Measurements from ENCODE around the gene DHX32.

The DHX32 gene

GRCh38 chr10:125857185-125857760 is 23.8 kb downstream of the DHX32 start:
- ChIA-PET CTCF (interaction anchor here (0.6 kb wide), 1 partner anchor 1390 kb away, joined by 3 read pairs; no protein-coding TSS in a partner anchor), POLR2A (ENCODE audit: low non-redundant PET) (no interaction called here)
- TF ChIP-seq, protein P1, sequence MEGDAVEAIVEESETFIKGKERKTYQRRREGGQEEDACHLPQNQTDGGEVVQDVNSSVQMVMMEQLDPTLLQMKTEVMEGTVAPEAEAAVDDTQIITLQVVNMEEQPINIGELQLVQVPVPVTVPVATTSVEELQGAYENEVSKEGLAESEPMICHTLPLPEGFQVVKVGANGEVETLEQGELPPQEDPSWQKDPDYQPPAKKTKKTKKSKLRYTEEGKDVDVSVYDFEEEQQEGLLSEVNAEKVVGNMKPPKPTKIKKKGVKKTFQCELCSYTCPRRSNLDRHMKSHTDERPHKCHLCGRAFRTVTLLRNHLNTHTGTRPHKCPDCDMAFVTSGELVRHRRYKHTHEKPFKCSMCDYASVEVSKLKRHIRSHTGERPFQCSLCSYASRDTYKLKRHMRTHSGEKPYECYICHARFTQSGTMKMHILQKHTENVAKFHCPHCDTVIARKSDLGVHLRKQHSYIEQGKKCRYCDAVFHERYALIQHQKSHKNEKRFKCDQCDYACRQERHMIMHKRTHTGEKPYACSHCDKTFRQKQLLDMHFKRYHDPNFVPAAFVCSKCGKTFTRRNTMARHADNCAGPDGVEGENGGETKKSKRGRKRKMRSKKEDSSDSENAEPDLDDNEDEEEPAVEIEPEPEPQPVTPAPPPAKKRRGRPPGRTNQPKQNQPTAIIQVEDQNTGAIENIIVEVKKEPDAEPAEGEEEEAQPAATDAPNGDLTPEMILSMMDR (conservative IDR thresholded peaks at IDR 0.05; ENCODE audit: low read depth): no peak
- no peak for DNase-seq (ENCODE audit: low spot score)
- H3K27ac ChIP-seq: no peak overlapping the region

DNA sequence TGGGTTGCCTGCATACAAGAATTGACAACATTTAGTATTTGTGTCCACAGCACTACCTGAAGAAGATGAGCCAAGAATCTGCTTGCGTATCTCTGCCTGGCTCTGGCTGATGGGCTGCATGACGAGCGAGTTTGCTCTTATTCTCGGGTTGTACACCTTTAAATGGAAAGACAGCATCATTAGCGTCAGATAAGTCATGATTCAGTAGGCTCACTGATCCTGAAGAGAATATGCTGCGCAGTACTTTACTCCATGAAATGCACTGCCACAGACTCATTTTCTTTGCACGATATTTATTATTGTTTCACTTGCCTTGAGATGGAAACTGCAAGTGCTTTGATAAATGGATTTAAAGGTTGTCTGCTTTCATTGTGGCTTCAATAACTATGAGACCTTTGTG is 28.6 kb downstream of the DHX32 start:
- H3K27ac ChIP-seq: no peak overlapping the region
- ChIA-PET CTCF (no interaction called here), POLR2A (ENCODE audit: low non-redundant PET) (no interaction called here)
- DNase-seq (ENCODE audit: low spot score): no peak
- TF ChIP-seq, protein P1 (conservative IDR thresholded peaks at IDR 0.05; ENCODE audit: low read depth): no peak

- no peak for DNase-seq (ENCODE audit: low spot score)
- ChIA-PET POLR2A (ENCODE audit: low non-redundant PET) (interaction anchor here (0.7 kb wide), 1 partner anchor 28 kb away, joined by 9 read pairs; the partner anchor contains the start of gene UROS), CTCF (no interaction called here)
- no peak overlapping the region for H3K27ac ChIP-seq
- TF ChIP-seq, protein P1 (conservative IDR thresholded peaks at IDR 0.05; ENCODE audit: low read depth): no peak
Measured at GRCh38 chr10:125850766-125851731, 30.0 kb downstream of the DHX32 start.

DNA sequence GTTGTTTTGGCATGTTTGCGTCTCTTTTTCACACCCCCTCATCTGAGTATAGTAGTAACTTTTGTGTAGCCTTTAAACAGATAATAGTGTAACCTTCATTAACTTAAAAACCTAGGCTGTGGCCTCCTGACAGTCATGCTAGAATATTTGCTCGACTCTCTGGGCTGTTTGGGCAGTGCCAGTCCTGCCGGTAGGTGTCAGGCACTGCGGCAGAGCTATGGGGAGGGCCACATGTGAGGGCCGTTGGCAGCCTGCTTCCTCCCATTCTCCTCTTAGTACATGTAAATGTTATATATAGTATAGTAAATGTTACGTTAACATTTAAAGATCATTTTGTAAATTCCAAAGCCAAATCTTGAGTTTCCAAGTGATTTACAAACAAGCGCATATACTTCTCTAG is 31.6 kb downstream of the DHX32 start:
- ChIA-PET CTCF (no interaction called here), POLR2A (ENCODE audit: low non-redundant PET) (no interaction called here)
- no peak for DNase-seq (ENCODE audit: low spot score)
- no peak overlapping the region for H3K27ac ChIP-seq
- TF ChIP-seq, protein P1 (conservative IDR thresholded peaks at IDR 0.05; ENCODE audit: low read depth): no peak

GRCh38 chr10:125848857-125849256 is 32.2 kb downstream of the DHX32 start:
- ChIA-PET CTCF (no interaction called here), POLR2A (ENCODE audit: low non-redundant PET) (no interaction called here)
- no peak for DNase-seq (ENCODE audit: low spot score)
- TF ChIP-seq, protein P1 (conservative IDR thresholded peaks at IDR 0.05; ENCODE audit: low read depth): no peak
- H3K27ac ChIP-seq: no peak overlapping the region

DNA sequence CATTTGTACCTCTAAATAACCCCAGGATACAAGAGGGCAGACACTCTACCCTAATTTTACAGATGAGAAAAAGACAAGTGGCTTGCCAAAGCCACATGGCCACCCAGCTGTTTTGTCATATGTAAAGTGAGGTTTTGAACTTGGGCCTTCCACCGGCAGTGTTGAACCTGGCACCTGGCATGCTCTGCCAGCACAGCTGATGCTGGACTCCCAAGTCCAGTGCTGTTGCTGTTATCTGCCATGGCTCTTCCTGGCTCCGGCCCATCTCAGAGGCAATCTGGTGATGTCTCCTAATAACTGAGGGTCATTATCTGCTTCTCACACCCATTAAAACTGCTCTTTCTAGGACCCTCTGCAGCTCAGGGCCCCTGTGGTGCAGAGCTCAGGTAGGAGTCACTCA is 32.7 kb downstream of the DHX32 start:
- TF ChIP-seq, protein P1 (conservative IDR thresholded peaks at IDR 0.05; ENCODE audit: low read depth): no peak
- ChIA-PET POLR2A (ENCODE audit: low non-redundant PET) (no interaction called here), CTCF (no interaction called here)
- DNase-seq (ENCODE audit: low spot score): no peak
- H3K27ac ChIP-seq: no peak overlapping the region
